NCI-H1092 (cell line): ENCODE results near the gene KLHL40.

Experiments used
- DNase-seq: peaks from one replicate; lab custom pipeline; 2025; lab: John Stamatoyannopoulos, UW

KLHL40 gene

DNA sequence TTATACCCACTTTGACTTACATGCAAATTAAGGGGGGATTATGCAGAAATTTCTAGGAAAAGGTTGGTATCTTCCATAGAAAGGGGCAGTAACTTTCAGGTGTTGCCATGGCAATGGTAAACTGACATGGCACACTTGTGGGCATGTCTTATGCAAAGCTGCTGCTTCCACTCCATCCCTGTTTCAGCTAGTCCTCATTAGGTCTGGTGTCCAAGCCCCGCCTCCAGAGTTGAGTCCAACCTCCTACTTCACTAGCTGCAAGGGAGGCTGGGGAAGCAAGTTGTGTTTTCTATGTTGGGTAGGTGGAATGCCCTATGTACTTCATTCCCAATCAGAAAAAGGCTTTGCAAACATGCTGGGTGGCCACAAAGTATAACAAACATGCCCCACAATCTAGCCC, 14.7 kb upstream of the KLHL40 start:
- no peak for DNase-seq

- no peak for DNase-seq
These were observed 12.8 kb upstream of the KLHL40 start for GRCh38 chr3:42672515-42672914.

DNA sequence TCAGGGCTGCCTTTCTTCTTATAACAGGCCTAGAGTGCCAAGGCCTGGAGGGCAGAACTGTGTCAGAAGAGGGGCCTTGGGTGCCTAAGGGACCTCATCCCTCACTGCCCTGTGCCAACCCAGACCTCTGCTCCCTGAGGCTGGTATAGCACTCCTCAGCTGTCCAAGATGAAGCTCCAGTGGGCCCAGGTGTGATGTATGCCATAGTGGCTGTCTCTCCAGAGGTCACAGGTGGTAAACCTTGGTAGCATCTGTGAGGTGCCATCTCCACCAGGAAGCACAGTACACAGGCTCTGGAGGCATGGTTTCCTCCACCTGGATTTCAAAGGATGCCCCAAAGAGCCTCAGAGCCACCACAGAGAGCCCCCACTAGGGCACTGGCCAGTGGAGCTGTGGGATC, 12.3 kb upstream of the KLHL40 start:
- DNase-seq = no peak

- DNase-seq = no peak
These were observed 11.2 kb upstream of the KLHL40 start for GRCh38 chr3:42674146-42674545.

DNA sequence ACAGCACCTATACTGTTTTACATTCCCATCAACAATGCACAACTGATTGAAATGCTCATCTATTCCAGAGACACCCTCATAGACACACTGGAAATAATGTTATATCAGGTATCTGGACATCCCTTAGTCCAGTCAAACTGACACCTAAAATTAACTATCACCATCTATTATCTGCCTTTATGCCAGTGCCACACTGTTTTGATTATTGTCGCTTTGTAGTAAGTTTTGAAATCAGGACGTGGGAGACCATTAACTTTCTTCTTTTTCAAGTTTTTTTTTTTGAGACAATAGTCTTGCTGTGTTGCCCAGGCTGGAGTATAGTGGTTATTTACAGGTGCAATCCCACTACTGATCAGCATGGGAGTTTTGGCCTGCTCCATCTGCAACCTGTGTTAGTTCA, 9.4 kb upstream of the KLHL40 start:
- no peak for DNase-seq

GRCh38 chr3:42678447-42678846, 6.9 kb upstream of the KLHL40 start:
- DNase-seq = no peak

DNA sequence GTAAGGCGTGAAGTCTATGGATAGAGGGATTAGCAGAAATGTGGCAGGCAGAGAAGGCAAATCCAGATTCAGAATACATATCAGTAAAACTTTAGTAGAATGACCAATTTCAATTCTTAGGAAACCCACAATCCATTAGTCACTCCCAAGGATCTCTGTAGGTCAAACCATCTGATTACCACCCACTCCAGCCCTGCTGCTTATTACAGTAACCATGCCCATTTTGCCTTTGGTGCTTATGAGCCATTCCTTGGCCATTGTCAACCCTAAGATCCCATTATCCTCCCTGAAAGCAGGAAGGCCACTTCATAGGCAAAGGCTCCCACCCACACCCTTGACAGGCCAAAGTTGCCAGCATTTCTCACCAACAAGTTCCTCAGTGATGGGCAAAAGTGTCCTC, 5.1 kb upstream of the KLHL40 start:
- no peak for DNase-seq

DNA sequence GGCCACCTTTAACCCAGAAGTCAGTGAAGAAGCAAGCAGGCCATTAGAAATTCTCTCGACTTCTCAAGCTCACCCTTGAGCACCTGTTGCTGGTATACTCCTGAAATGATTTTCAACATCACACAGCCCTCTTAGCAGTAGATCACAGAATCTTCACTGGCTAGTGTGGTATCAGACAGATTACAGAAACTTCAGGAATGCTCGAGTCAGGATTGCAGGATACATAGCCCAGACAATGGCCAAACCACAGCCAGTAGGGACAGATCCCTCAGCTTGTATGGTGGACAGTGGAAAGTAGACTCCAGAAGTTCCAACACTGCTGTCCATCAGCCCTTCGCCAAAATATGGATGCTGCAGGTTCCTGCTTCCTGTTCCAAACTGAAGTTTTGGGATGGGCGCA, 4.5 kb upstream of the KLHL40 start:
- DNase-seq = no peak

- DNase-seq = no peak
These were observed 3.8 kb upstream of the KLHL40 start for GRCh38 chr3:42681361-42682038.

DNA sequence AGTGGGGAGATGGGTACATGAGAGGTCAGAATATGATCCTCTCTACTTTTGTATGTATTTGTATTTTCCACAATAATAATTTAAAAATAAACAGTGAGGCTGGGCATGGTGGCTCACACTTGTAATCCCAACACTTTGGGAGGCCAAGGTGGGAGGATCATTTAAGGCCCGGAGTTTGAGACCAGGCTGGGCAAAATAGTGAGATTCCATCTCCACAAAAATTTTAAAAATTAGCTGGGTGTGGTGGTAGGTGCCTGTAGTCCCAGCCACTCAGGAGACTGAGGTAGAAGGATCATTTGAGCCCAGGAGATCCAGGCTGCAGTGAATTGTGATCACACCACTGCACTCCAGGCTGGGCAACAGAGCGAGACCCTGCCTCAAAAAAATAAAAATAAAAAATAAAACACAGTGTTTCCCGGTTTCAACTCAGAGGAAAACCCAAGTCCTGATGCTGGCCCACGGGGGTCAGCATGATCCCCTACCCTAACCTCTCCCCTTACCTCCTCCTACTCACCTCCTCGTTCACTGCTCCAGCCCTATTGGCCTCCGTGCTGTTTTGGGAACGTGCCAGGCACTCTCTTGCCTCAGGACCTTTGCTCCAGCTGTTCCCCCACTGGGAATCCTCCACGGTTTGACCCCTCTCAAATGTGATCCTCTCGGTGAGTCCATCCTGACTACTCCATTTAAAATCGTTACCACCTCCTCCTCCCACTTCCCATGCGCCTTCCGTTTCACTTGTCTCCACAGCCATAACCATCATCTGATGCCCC, 2.9 kb upstream of the KLHL40 start:
- DNase-seq = no peak

GRCh38 chr3:42683875-42684598, 1.3 kb upstream of the KLHL40 start:
- no peak for DNase-seq

GRCh38 chr3:42684632-42685362, 540 bp upstream of the KLHL40 start:
- DNase-seq = no peak

- no peak for DNase-seq
These were observed 819 bp downstream of the KLHL40 start for GRCh38 chr3:42685891-42686820.

DNA sequence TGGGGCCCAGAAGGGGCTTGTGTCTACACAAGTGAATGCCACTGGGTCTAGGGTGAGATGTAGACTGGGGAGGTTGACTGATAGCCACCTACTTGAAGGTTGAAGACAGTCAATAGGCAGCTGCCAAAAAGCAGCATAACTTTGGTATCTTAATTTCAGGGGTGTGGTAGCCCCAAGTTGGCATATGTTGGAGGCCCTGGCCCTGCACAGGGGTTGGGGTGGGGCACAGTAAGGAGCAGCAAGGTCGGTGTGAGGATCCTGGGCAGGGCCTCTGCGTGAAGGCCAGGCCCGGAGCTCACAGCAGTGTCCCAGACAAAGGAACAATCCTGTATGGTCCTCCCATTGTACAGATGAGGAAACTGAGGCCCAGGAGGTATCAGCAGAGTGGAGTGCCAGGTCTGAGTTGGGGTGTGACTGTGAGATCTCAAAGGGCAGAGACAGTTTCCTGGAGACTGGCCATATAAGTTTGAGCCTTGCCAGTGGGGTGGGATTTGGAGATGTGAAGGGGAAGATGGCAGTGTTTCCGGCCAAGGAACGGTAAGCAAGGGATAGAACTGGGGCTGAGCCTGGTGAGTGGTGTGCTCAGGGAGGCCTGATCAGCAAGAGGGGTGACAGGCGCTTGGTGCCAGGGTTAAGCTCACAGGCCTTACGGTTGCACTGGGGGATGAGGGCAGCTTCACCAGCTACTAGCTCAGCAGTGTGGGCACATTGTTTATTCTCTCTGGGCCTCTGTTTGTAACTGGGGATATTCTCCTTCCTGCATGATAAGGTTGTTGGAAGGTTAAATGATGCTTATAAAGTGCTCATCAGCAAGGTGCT, 1.7 kb downstream of the KLHL40 start:
- no peak for DNase-seq

GRCh38 chr3:42688016-42688415, 2.7 kb downstream of the KLHL40 start:
- no peak for DNase-seq

GRCh38 chr3:42688487-42689420, 3.4 kb downstream of the KLHL40 start:
- DNase-seq = no peak

GRCh38 chr3:42689421-42690014, 4.2 kb downstream of the KLHL40 start:
- no peak for DNase-seq

DNA sequence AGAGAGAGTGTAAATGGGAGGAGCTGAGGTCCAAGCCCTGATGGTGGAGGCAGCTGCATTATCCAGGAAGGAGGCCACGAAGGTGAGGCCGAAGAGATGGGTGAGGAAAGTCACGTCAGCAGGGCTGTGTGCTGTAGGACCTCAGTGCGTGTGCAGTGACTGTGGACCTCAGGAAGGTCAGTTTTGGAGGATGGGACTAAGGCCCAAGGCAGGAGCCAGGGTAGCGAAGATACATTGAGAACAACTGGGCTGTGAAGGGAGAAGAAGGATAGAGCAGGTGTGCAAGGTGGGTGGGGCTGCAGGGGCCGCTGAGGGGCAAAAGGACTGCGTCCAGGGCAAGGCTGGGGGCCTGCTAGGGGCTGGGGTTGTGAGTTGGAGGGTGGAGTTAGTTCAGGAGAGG, 4.9 kb downstream of the KLHL40 start:
- DNase-seq = no peak
